PC-9 (cell line): ENCODE data around the gene IKZF5. TPM values are rescaled to one million over a fixed set of nuclear protein-coding genes. Genes with fewer than 3 reads are reported as not detected.

Experiments used
- BruUV-seq: library from RNA; stranded (reverse); fragments of 400-500 nt; replicated peaks from 2 replicates; lab custom pipeline; 2021; lab: Mats Ljungman, UMichigan
- CTCF ChIA-PET: fragments of 300-600 bp; sonication (Branson Sonifier 250); formaldehyde crosslinking; loops from one replicate; lab custom pipeline; 2022; ENCODE audit warnings: antibody characterized with exemption; lab: Charles Lee
- POLR2A ChIA-PET: fragments of 300-600 bp; sonication (Branson Sonifier 250); formaldehyde crosslinking; loops from one replicate; lab custom pipeline; 2022; ENCODE audit warnings: antibody characterized with exemption; ENCODE audit not compliant: unreplicated experiment; lab: Charles Lee
- DNase-seq, 2 experiments: peaks; one replicate each; pipeline versions ENCODE4 v3.0.0 to v3.0.0-alpha.2; 2015 to 2022; ENCODE audit warnings: mixed read lengths in 1 of 2
- H2AFZ ChIP-seq: fragments of 200-600 bp; sonication (generic); 2 replicates; pipeline ENCODE4 v1.8.1; 2017; ENCODE audit warnings: antibody characterized with exemption
- H3F3A ChIP-seq: fragments of 200-600 bp; sonication (generic); 2 replicates; pipeline ENCODE4 v1.8.1; 2017; ENCODE audit warnings: antibody characterized with exemption, mild to moderate bottlenecking, low read depth; ENCODE audit not compliant: insufficient read depth
- H3K27ac ChIP-seq: fragments of 200-600 bp; sonication (generic); 2 replicates; pipeline ENCODE4 v1.6.1; 2016; ENCODE audit warnings: mixed run types
- H3K27me3 ChIP-seq: fragments of 200-600 bp; sonication (generic); 2 replicates; pipeline ENCODE4 v1.6.1; 2016; ENCODE audit warnings: low read depth, mixed run types; ENCODE audit not compliant: insufficient read depth
- H3K36me3 ChIP-seq: fragments of 200-600 bp; sonication (generic); 2 replicates; pipeline ENCODE4 v1.6.1; 2016; ENCODE audit warnings: low read depth, mixed run types
- H3K4me1 ChIP-seq: fragments of 200-600 bp; sonication (generic); replicated peaks from 2 replicates; pipeline ENCODE4 v1.6.1; 2016; ENCODE audit warnings: mixed run types; ENCODE audit not compliant: insufficient read depth
- H3K4me2 ChIP-seq: fragments of 200-600 bp; sonication (generic); 2 replicates; pipeline ENCODE4 v1.6.1; 2017; ENCODE audit warnings: mixed run types
- H3K4me3 ChIP-seq: fragments of 200-600 bp; sonication (generic); 2 replicates; pipeline ENCODE4 v1.6.1; 2016; ENCODE audit warnings: mixed run types
- H3K79me2 ChIP-seq: fragments of 200-600 bp; sonication (generic); 2 replicates; pipeline ENCODE4 v1.6.1; 2017; ENCODE audit warnings: low read depth, mixed run types
- H3K9me2 ChIP-seq: fragments of 200-600 bp; sonication (generic); 2 replicates; pipeline ENCODE4 v1.8.1; 2017; ENCODE audit warnings: mild to moderate bottlenecking; ENCODE audit not compliant: insufficient read depth
- H3K9me3 ChIP-seq: fragments of 200-600 bp; sonication (generic); 2 replicates; pipeline ENCODE4 v1.8.1; 2016; ENCODE audit warnings: low read depth; ENCODE audit not compliant: insufficient read depth
- H4K20me1 ChIP-seq: fragments of 200-600 bp; sonication (generic); 2 replicates; pipeline ENCODE4 v1.8.1; 2017; ENCODE audit not compliant: insufficient read depth
- CTCF ChIP-seq: fragments of 200-600 bp; sonication (generic); conservative IDR thresholded peaks from 2 replicates; pipeline ENCODE4 v1.6.1; 2017; ENCODE audit warnings: mixed run types, antibody characterized with exemption, mild to moderate bottlenecking, moderate library complexity
- EZH2 ChIP-seq: fragments of 200-600 bp; sonication (generic); IDR thresholded peaks from 2 replicates; pipeline ENCODE4 v1.8.0; 2017; ENCODE audit warnings: antibody characterized with exemption, low read depth
- intact Hi-C: fragments of 100-400 bp; cut with micrococcal nuclease; formaldehyde crosslinking; loops from one replicate; pipeline ENCODE4 v1.10.0; 2022; ENCODE audit not compliant: unreplicated experiment
- total RNA-seq: library from RNA; stranded (reverse); gene quantifications from 2 replicates; pipeline ENCODE4 v1.2.3, GENCODE V29; 2021

The IKZF5 gene
- total RNA-seq, 1 experiment from 2014 or later: 7.1 TPM

GRCh38 chr10:122993797-122994336, 14.7 kb downstream of the IKZF5 start:
- BruUV-seq: no TSS peak
- Histone ChIP-seq H3K9me2 (no peaks in the 10 kb centered on the region), H4K20me1 (no peaks in the 10 kb centered on the region; the same call in 1 of the 2 replicates), H3K9me3 (no peaks in the 10 kb centered on the region), H3K36me3 (no peaks in the 10 kb centered on the region), H3K27ac (no peak overlapping the region), H3K4me2 (no peak overlapping the region), H3K27me3 (no peaks in the 10 kb centered on the region), H3F3A (no peaks in the 10 kb centered on the region), H3K4me1 (no peaks in the 10 kb centered on the region), H3K79me2 (no peaks in the 10 kb centered on the region), H2AFZ (no peak overlapping the region), H3K4me3 (no peak overlapping the region)
- POLR2A ChIA-PET: no interaction called here
- CTCF ChIA-PET: no interaction called here
- intact Hi-C loops: no loop called here
- TF ChIP-seq CTCF (no peak), EZH2 (no peak)
- no peak for DNase-seq

- H2AFZ ChIP-seq: no peak overlapping the region
- H3K27ac ChIP-seq: no peak overlapping the region
- no TSS peak for BruUV-seq
- H3K36me3 ChIP-seq: no peaks in the 10 kb centered on the region
- H3K4me2 ChIP-seq: no peak overlapping the region
- TF ChIP-seq EZH2 (no peak), CTCF (no peak)
- DNase-seq: no peak
- intact Hi-C loops: no loop called here
- no peaks in the 10 kb centered on the region for H3K79me2 ChIP-seq
- H3K9me2 ChIP-seq: no peaks in the 10 kb centered on the region
- no peaks in the 10 kb centered on the region for H3K27me3 ChIP-seq
- H3K9me3 ChIP-seq: no peaks in the 10 kb centered on the region
- no peak overlapping the region for H3K4me3 ChIP-seq
- POLR2A ChIA-PET: no interaction called here
- CTCF ChIA-PET: no interaction called here
- no peaks in the 10 kb centered on the region; the same call in 1 of the 2 replicates for H4K20me1 ChIP-seq
- no peaks in the 10 kb centered on the region for H3F3A ChIP-seq
- no peaks in the 10 kb centered on the region for H3K4me1 ChIP-seq
These were observed 16.5 kb downstream of the IKZF5 start for GRCh38 chr10:122992031-122992585.

- Histone ChIP-seq H3K4me1 (no peaks in the 10 kb centered on the region), H4K20me1 (no peaks in the 10 kb centered on the region; the same call in 1 of the 2 replicates), H3K27me3 (no peaks in the 10 kb centered on the region), H3K4me2 (no peak overlapping the region), H3K27ac (no peak overlapping the region), H3K36me3 (no peaks in the 10 kb centered on the region), H3K9me3 (no peaks in the 10 kb centered on the region), H2AFZ (no peak overlapping the region), H3F3A (no peaks in the 10 kb centered on the region), H3K79me2 (no peaks in the 10 kb centered on the region), H3K4me3 (no peak overlapping the region), H3K9me2 (no peaks in the 10 kb centered on the region)
- ChIA-PET POLR2A (no interaction called here), CTCF (no interaction called here)
- intact Hi-C loops: no loop called here
- TF ChIP-seq CTCF: no peak
- no peak for TF ChIP-seq EZH2
- DNase-seq: no peak
- BruUV-seq: no TSS peak
These were observed 18.3 kb downstream of the IKZF5 start for GRCh38 chr10:122990278-122990677.
